MM.1S (cell line): ENCODE results near the gene TELO2.

Source experiments
- CTCF ChIP-seq: fragments of 300-600 bp; sonication (generic); IDR thresholded peaks from 2 replicates; pipeline ENCODE4 v1.5.1; 2016; ENCODE audit warnings: antibody characterized with exemption, low read length, mixed read lengths
- EZH2 ChIP-seq: fragments of 300-600 bp; sonication (generic); optimal IDR thresholded peaks from 2 replicates; pipeline ENCODE3; 2017; ENCODE audit warnings: low read depth, mild to moderate bottlenecking, antibody characterized with exemption, low read length, mixed read lengths
- EZH2phosphoT487 ChIP-seq: fragments of 300-600 bp; sonication (generic); IDR thresholded peaks from 2 replicates; pipeline ENCODE4 v1.6.1; 2018; ENCODE audit warnings: antibody characterized with exemption, low read length

GRCh38 chr16:1525871-1526607 lies 32.9 kb downstream of the TELO2 start:
- TF ChIP-seq CTCF, result no peak
- no peak for TF ChIP-seq EZH2phosphoT487
- no peak for TF ChIP-seq EZH2
